GM18873 (cell line): Measurements from ENCODE around the gene DERL2.

Source experiments
- ATAC-seq: cut with Tn5 transposase; IDR thresholded peaks from one replicate; pipeline ENCODE4 v1.9.1; 2021; ENCODE audit warnings: mild to moderate bottlenecking, moderate library complexity, moderate number of reproducible peaks; ENCODE audit not compliant: unreplicated experiment, low FRiP score

Gene DERL2

DNA sequence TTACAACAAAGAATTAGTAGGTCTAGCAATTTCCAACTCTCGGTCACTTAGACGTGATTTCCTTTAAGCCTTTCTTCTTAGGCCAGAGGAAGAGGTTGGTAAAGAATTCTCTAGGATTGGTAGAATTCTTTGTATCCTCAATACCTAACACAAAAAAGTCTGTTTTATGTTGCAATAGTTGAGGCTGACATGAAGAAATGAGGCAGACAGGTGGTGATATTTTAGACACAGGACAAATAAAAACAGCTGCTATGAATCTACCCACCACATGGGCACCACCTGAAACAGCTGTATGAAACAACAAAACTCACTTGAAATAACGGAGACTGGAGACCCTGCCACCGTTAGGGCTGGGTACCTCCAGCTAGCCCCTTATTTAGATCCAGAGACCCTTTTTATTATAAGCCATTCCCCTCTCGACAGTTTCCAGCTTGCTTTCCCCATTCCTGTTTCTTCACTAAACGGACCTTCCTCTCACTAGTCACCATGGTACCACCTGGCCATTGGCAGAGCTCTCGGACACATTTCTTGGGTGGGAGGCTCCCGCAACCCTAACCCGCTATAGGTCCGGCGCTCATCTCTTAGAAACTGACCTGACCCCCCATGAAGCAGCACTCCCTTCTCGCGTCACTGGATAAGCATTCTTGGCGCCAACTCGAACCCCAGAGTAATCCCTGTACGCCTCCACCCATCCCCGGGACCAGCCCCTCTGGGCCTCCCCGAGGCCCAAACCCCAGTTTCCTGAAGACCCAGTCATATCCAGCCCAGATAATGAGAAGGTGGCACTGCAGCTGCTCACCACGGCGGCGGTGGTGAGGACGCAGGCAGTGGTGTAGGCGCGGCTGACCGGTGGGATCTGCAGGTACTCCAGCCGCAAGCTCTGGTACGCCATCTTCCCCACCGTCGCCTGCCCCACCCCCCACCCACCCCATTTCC is at the start of gene DERL2:
Gene DERL2, minus strand, starts transcription at position 909 of the 936 bp plus-strand sequence. Its CDS starts 17 bp downstream, at position 892.
- ATAC-seq, result peak; percentile 24

- no peak for ATAC-seq
Observed at GRCh38 chr17:5535436-5535835, 49.5 kb upstream of the DERL2 start.

DNA sequence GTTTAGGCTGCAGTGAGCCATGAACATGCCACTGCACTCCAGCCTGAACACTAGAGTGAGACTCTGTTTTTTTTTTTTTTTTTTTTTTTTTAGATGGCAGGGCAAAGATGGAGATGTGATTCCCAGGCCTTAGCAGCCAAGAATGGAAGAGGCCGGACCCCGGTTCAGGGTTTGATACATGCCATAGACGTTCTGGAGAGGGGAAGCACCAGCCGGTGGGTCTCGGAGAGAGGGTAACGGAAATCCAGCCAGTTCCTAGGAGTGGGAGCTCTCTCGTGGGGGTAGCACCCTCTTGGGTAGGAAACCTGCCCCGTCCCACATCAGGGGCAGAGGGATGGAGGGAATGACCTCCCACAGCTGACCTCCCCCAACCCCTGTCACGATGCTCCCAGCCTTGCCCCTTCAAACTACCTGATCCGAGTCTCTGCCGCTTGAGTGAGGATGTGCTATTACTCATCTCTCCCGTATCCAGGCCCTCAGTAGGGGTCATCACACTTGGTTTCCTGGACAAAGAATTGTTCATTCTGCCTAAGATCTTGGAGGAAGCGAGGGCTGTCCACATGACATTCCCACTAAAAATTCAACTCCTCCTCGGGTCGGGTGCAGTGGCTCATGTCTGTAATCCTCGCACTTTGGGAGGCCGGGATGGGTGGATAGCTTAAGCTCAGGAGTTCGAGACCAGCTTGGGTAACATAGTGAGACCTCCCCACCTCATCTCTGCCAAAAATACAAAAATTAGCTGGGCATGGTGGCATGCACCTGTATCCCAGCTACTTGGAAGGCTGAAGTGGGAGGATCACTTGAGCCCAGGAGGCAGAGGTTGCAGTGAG is 47.7 kb upstream of the DERL2 start:
- no peak for ATAC-seq

DNA sequence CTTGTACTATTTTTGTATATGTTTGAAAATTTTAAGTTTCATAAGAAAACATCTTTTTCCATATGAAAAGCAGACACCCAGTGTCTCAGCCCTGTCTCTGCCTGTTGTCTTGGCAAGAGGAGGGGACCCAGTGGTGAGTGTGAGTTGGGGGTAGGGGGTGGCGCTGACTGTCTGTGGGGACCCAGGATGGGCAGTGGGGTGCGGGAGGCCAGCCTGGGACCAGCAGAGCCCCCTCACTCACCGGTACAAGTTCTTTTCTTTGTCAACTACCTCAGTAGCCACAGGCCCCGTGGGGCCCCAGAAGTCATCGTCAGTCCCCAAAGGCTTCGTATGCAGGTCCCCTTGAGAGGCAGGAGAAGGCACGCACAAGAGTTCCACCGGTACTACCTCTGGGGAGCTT is 46.6 kb upstream of the DERL2 start:
- no peak for ATAC-seq

DNA sequence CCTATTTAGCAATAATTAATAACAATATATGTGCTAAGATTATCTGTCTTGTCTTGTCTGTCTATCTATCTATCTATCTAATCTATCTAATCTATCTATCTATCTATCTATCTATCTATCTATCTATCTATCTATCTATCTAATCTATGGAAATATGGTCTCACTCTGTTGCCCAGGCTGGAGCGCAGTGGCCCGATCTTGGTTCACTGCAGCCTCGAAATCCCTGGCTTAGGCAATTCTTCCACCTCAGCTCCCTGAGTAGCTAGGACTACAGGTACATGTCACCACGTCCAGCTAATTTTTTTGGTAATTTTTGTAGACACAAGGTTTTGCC is 45.1 kb upstream of the DERL2 start:
- no peak for ATAC-seq

GRCh38 chr17:5530265-5531084 is 44.5 kb upstream of the DERL2 start:
- no peak for ATAC-seq

DNA sequence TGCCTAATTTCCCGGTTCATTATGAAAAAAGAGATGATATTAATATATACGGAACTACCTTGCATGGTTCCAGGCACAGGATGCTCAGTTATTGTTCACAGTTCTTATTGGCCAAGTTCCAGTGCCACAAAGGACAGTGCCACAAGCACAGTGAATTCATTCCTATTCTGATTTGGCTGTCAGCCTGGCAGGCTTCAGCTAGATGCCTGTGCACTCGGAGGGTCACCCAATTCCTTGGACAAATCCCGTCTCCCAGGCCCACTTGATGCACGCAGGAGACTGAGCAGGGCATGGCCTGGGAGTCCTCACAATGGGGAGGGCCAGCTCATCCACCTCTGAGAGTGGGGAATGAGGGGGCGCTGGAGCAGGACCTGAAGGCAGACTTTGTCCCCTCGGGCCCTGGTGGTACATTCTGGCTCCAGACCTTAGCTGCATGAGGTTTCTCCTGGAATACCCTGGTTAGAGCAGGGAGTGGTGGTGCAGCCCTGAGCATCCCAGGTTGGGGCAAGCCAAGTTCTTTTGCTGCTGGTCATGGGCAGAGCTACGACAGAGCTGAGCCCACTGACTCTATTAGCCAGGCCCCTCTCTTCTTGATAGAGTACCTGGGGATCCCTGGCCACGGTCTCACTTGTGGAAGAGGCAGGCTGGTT is 41.7 kb upstream of the DERL2 start:
- ATAC-seq, result no peak

GRCh38 chr17:5526821-5527598 is 41.0 kb upstream of the DERL2 start:
- ATAC-seq, result no peak

- ATAC-seq, result no peak
Observed at GRCh38 chr17:5523249-5523648, 37.3 kb upstream of the DERL2 start.

- no peak for ATAC-seq
Observed at GRCh38 chr17:5522476-5522875, 36.5 kb upstream of the DERL2 start.

- no peak for ATAC-seq
Observed at GRCh38 chr17:5516060-5516792, 30.2 kb upstream of the DERL2 start.

GRCh38 chr17:5514976-5515375 is 29.0 kb upstream of the DERL2 start:
- ATAC-seq, result no peak

DNA sequence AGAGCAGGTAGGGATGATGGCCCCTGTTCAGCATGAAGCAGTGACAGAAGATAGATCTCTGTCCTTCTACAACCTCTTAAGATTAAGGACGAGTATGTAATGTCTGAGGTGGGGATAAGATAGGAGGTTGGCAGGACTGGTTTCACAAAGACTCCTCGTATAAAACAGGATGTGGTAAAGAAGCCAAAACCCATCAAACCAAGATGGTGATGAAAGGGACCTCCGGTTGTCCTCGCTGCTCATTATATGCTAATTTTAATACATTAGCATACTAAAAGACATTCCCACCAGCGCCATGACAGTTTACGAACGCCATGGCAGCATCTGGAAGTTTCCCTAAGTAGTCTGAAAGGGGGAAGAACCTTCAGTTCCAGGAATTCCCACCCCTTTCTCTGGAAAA is 27.6 kb upstream of the DERL2 start:
- ATAC-seq, result no peak

GRCh38 chr17:5511401-5512225 is 25.6 kb upstream of the DERL2 start:
- no peak for ATAC-seq

- ATAC-seq, result no peak
Observed at GRCh38 chr17:5510771-5511170, 24.8 kb upstream of the DERL2 start.

DNA sequence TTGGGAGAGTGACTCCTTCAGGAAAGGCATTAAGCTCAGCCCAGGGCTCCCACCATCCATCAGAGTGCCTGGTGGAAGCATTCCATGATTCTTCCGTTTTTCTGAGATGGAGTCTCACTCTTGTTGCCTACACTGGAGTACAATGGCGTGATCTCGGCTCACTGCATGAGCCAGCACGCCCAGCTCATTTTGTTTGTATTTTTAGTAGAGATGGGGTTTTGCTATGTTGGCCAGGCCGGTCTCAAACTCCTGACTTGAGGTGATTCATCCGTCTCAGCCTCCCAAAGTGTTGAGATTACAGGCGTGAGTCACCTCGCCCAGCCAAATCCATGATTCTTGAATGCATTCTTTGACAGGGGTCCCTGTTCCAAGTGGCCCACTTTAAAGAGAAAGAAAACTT is 23.5 kb upstream of the DERL2 start:
- no peak for ATAC-seq

DNA sequence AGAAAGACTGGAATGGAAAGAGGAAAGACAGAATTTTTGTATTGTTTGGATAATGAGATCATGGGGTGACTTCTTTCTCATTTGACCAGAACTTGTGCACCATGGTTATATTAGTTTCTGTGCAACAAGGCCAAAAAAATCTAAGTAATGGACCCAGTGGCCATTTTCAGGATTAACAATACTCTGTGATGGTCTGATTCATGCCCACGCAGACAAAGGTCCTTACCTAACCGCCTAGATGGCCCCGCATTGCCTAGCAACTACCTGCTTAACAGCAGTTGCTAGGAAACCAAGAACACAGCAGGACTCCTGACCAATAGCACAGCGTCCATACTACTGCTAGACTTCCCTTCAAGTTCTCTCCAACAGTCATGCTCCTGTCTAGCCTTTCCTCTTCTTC is 22.8 kb upstream of the DERL2 start:
- no peak for ATAC-seq

- no peak for ATAC-seq
Observed at GRCh38 chr17:5506307-5506706, 20.3 kb upstream of the DERL2 start.
